Measurements from ENCODE around the gene SPTLC1. TPM values are rescaled to one million over a fixed set of nuclear protein-coding genes. Genes with fewer than 3 reads are reported as not detected.
"Not testable (repeated sequence)": the region's sequence is repeated elsewhere in the genome, so short reads cannot be mapped to it uniquely, and the experiment has no call there.

Gene SPTLC1
- total RNA-seq, 1 donor from 2014 or later, result 65.4 TPM

GRCh38 chr9:92032891-92033290, 82.3 kb downstream of the SPTLC1 start:
- no peak overlapping the region for H3K4me3 ChIP-seq
- DNase-seq (no peak), ATAC-seq (no peak)
- H3K9me3 ChIP-seq, result no peaks in the 10 kb centered on the region
- peaks cover 75% of the 10 kb centered on the region for H3K36me3 ChIP-seq
- H3K4me1 ChIP-seq, result no peaks in the 10 kb centered on the region
- no peak overlapping the region for H3K27ac ChIP-seq
- no peaks in the 10 kb centered on the region for H3K27me3 ChIP-seq (ENCODE audit: low read depth)
- TF ChIP-seq, protein P1, sequence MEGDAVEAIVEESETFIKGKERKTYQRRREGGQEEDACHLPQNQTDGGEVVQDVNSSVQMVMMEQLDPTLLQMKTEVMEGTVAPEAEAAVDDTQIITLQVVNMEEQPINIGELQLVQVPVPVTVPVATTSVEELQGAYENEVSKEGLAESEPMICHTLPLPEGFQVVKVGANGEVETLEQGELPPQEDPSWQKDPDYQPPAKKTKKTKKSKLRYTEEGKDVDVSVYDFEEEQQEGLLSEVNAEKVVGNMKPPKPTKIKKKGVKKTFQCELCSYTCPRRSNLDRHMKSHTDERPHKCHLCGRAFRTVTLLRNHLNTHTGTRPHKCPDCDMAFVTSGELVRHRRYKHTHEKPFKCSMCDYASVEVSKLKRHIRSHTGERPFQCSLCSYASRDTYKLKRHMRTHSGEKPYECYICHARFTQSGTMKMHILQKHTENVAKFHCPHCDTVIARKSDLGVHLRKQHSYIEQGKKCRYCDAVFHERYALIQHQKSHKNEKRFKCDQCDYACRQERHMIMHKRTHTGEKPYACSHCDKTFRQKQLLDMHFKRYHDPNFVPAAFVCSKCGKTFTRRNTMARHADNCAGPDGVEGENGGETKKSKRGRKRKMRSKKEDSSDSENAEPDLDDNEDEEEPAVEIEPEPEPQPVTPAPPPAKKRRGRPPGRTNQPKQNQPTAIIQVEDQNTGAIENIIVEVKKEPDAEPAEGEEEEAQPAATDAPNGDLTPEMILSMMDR (IDR thresholded peaks at IDR 0.05), result no peak
- intact Hi-C loops (cut with DNase I), result no loop called here

- Histone ChIP-seq H3K4me1 (no peaks in the 10 kb centered on the region), H3K4me3 (no peak overlapping the region), H3K36me3 (peaks cover 49% of the 10 kb centered on the region), H3K27ac (no peak overlapping the region), H3K27me3 (ENCODE audit: low read depth) (no peaks in the 10 kb centered on the region), H3K9me3 (no peaks in the 10 kb centered on the region)
- intact Hi-C loops (cut with DNase I), result no loop called here
- TF ChIP-seq, protein P1 (IDR thresholded peaks at IDR 0.05), result no peak
- no peak for DNase-seq
- ATAC-seq, result no peak
These were observed 84.8 kb downstream of the SPTLC1 start for GRCh38 chr9:92030367-92030766.

DNA sequence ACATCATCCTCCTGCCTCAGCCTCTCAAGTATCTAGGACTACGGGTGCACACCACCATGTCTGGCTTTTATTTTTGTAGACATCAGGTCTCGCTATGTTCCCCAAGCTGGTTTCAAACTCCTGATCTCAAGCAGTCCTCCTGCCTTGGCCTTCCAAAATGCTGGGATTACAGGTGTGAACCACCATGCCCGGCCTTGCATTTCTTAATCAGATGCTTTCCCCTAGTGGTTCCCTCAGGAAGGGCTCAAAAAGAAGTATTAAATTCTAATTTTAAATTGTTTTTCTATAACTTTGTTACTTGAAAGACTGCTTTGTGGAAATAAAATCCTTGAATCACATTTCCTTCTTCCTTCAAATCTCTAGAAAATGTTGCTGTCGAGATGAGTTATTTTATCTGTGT, 85.7 kb downstream of the SPTLC1 start:
- ATAC-seq (no peak), DNase-seq (no peak)
- no peaks in the 10 kb centered on the region for H3K4me1 ChIP-seq
- no peaks in the 10 kb centered on the region for H3K27me3 ChIP-seq (ENCODE audit: low read depth)
- H3K4me3 ChIP-seq, result no peak overlapping the region
- H3K9me3 ChIP-seq, result no peaks in the 10 kb centered on the region
- no peak overlapping the region for H3K27ac ChIP-seq
- TF ChIP-seq, protein P1 (IDR thresholded peaks at IDR 0.05), result no peak
- peaks cover 41% of the 10 kb centered on the region for H3K36me3 ChIP-seq
- intact Hi-C loops (cut with DNase I), result no loop called here

- H3K27me3 ChIP-seq (ENCODE audit: low read depth), result no peaks in the 10 kb centered on the region
- H3K4me3 ChIP-seq, result no peak overlapping the region
- ATAC-seq, result no peak
- H3K36me3 ChIP-seq, result peaks cover 10% of the 10 kb centered on the region
- H3K4me1 ChIP-seq, result no peaks in the 10 kb centered on the region
- H3K9me3 ChIP-seq, result no peaks in the 10 kb centered on the region
- intact Hi-C loops (cut with DNase I), result no loop called here
- DNase-seq, result no peak
- TF ChIP-seq, protein P1 (IDR thresholded peaks at IDR 0.05), result no peak
- H3K27ac ChIP-seq, result no peak overlapping the region
These were observed 88.8 kb downstream of the SPTLC1 start for GRCh38 chr9:92026206-92027002.

DNA sequence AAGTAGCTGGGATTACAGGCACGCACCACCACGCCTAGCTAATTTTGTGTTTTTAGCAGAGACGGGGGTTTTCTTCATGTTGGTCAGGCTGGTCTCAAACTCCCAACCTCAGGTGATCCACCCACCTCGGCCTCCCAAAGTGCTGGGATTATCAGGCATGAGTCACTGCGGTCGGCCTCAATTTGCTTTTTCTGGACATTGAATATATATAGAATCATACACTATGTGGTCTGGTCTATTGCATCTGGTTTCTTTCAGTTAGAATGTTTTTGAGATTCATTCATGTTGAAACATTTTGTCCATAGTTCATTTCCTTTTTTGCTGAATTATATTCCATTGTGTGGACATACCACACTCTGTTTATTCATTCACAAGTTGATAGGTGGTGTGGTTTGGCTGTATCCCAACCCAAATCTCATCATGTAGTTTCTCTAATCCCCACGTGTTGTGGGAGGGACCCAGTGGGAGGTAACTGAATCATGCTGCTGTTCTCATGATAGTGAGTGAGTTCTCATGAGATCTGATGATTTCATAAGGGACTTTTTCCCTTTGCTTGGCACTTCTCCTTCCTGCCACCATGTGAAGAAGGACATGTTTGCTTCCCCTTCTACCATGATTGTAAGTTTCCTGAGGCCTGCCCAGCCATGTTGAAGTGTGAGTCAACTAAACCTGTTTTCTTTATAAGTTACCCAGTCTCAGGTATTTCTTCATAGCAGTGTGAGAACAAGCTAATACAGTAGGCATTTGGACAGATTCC, 93.2 kb downstream of the SPTLC1 start:
- H3K9me3 ChIP-seq; H3K36me3 ChIP-seq; DNase-seq; H3K4me1 ChIP-seq; intact Hi-C loops (cut with DNase I); H3K27ac ChIP-seq; ATAC-seq; H3K27me3 ChIP-seq (ENCODE audit: low read depth); H3K4me3 ChIP-seq: not testable (repeated sequence)

DNA sequence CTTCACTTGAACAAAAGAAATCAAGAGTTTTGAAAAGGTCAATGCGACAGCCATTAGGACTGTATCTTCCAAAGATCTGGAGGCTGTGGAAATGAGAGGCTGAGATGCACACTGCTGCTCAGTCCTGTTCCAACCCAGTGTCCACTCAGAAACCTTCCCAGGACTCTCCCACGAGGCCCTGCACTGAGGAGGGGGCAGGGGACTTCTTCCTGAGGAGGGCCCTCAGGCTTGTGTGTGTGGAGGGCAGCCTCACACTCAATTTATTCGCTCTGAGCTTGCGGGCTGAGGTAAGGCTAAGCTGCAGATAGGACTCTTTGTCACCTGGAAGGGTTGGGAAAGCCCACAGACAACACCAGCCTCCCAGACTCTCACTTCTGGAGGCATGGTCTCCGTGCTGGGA, 95.6 kb downstream of the SPTLC1 start:
- Histone ChIP-seq H3K27me3 (ENCODE audit: low read depth) (no peaks in the 10 kb centered on the region), H3K36me3 (no peaks in the 10 kb centered on the region), H3K4me1 (no peaks in the 10 kb centered on the region), H3K4me3 (no peak overlapping the region), H3K27ac (no peak overlapping the region), H3K9me3 (no peaks in the 10 kb centered on the region)
- intact Hi-C loops (cut with DNase I), result no loop called here
- TF ChIP-seq, protein P1 (IDR thresholded peaks at IDR 0.05), result no peak
- ATAC-seq, result no peak
- DNase-seq, result no peak

All from lower lobe of right lung (tissue), 2 donors.